ENCODE results near the gene MED31.

Gene MED31

DNA sequence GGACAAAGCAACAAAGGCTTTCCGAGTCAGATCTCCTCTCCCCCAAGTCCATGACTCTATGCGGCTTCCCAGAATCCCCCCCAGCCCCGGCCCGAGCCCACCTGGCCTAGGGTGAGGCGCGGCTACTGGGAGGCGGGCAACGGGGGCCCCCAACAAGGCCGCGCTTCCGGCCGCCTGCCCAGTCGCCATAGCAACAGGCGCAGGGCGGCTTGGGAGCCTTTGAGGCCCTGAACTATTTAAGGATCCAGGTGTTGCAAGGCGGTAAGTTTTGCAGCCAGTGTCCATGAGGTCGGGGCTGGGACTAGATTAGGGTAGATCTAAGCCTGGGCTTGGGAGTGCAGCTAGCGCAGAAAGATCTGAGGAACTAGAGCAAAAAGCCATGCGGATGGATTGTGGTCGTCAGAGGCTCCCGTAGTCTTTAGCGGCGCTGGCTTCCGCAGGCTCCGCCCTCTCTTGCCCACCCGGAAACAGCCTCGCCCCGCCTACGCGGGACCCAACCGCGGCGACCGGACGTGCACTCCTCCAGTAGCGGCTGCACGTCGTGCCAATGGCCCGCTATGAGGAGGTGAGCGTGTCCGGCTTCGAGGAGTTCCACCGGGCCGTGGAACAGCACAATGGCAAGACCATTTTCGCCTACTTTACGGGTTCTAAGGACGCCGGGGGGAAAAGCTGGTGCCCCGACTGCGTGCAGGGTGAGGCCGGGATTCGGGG is 10.7 kb downstream of the MED31 start, which contains the start of the genes KIAA0753 and TXNDC17:
Gene KIAA0753 (minus strand): TSS at position 176 of the 711 bp plus-strand sequence. CDS start 5,608 bp downstream, outside the sequence.
Gene TXNDC17 (plus strand): TSS at position 525 of the 711 bp plus-strand sequence. CDS start 23 bp downstream, at position 548.
- Histone ChIP-seq H3K9me3 (ENCODE audit: control insufficient read depth in 2 of 2, low read length in 2 of 2) (no peaks in the 10 kb centered on the region), H3K4me3 (ENCODE audit: low read length in 2 of 2) (peak within 1 kb of the TSS; percentile 91 to 94), H3K36me3 (ENCODE audit: control insufficient read depth in 2 of 2, insufficient read depth in 2 of 2, low read length in 2 of 2) (peaks cover 6 to 27% of the 10 kb centered on the region in 2 donors), H3K9ac (ENCODE audit: low read depth in 1 of 2, low read length in 2 of 2) (peak within 1 kb of the TSS; percentile 85 to 97), H3K4me1 (ENCODE audit: control insufficient read depth in 2 of 2, insufficient read depth in 2 of 2, low read length in 2 of 2) (peaks cover 14 to 28% of the 10 kb centered on the region in 2 donors), H3K27ac (ENCODE audit: low read depth in 2 of 2, low read length in 2 of 2) (peak within 1 kb of the TSS; percentile 85 to 94), H3K27me3 (ENCODE audit: control insufficient read depth in 2 of 2, insufficient read depth in 2 of 2, low read length in 2 of 2) (no peaks in the 10 kb centered on the region)

DNA sequence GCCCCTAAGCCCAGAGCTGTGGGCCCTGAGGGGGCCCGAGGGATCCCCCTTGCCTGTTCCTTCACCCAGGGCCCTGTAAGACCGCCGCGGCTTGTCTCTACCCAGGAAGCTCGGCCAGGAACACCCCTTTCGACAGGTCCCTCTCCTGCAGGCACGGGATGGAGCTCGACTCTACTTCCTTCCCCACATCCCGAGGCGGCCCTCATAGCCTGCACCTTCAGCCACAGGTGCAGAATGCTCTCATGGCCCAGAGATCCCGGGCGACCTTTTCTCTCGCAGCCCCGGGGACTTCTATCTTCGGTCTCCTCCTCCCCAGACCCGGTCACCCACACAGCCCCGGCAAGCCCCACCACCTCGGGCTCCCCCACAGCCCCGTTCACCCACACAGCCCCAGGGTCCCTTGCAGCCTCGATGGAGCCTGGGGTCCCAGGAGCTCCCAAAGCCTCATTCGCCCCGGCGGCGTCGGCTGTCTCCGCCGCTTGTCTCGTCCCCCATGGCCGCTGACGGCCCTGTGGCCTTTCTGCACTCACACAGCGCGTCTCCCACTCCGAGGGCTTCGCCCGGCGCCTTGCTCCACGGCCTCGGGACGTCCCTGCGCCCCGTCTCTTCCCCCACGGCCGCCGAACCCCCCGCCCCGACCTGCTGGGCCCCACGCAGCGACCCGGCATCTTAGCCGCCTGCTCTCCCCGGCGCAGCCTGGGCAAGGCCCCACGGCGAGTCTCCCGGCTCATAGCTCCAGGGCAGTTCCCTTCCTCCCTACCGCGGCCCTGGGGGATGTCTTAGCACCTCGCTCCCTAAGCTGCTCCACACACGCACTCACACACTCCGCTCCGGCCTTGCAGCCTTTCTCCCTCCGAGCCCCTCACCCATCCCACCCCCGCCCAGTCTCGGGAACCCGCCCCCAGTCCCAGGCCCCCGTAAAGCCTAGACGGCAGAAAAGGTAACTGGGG is 11.5 kb downstream of the MED31 start:
- peaks cover 18 to 31% of the 10 kb centered on the region in 2 donors for H3K4me1 ChIP-seq (ENCODE audit: control insufficient read depth in 2 of 2, insufficient read depth in 2 of 2, low read length in 2 of 2)
- H3K9ac ChIP-seq (ENCODE audit: low read depth in 1 of 2, low read length in 2 of 2): peak overlapping the region; percentile 85 to 97
- peak overlapping the region; percentile 91 to 94 for H3K4me3 ChIP-seq (ENCODE audit: low read length in 2 of 2)
- H3K27me3 ChIP-seq (ENCODE audit: control insufficient read depth in 2 of 2, insufficient read depth in 2 of 2, low read length in 2 of 2): no peaks in the 10 kb centered on the region
- H3K9me3 ChIP-seq (ENCODE audit: control insufficient read depth in 2 of 2, low read length in 2 of 2): no peaks in the 10 kb centered on the region
- H3K27ac ChIP-seq (ENCODE audit: low read depth in 2 of 2, low read length in 2 of 2): peak overlapping the region; percentile 85 to 94
- peaks cover 2 to 22% of the 10 kb centered on the region in 2 donors for H3K36me3 ChIP-seq (ENCODE audit: control insufficient read depth in 2 of 2, insufficient read depth in 2 of 2, low read length in 2 of 2)

DNA sequence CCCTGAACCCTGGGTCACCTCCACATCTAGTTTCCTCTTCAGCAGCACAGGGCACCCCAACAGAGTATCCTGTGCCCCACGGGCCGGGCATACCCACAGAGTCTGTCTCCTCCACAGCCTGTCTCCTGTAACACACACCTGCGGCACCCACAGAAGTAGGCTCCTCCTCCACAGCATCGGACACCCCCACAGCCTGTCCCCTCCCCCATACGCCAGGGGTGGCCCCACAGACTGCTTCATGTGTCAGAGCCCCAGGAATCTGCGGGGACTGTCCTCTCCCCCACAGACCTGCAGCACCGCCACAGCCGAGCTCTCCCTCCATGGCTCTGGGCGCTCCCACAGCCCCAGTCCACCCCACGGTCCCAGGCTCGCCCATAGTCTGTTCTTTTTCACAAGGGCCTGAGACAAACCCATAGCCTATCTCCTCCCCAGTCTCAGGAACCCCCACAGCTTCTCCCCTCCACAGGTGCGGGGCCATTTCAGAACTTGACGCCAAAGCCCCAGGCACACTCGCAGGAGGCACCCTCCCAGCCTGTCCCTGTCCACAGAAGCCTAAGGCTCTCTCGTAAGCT is 12.3 kb downstream of the MED31 start:
- peaks cover 18 to 31% of the 10 kb centered on the region in 2 donors for H3K4me1 ChIP-seq (ENCODE audit: control insufficient read depth in 2 of 2, insufficient read depth in 2 of 2, low read length in 2 of 2)
- peak overlapping the region; percentile 91 to 94 for H3K4me3 ChIP-seq (ENCODE audit: low read length in 2 of 2)
- H3K36me3 ChIP-seq (ENCODE audit: control insufficient read depth in 2 of 2, insufficient read depth in 2 of 2, low read length in 2 of 2): peaks cover 2 to 14% of the 10 kb centered on the region in 2 donors
- H3K9ac ChIP-seq (ENCODE audit: low read depth in 1 of 2, low read length in 2 of 2): peak overlapping the region; percentile 66 to 85
- H3K27me3 ChIP-seq (ENCODE audit: control insufficient read depth in 2 of 2, insufficient read depth in 2 of 2, low read length in 2 of 2): no peaks in the 10 kb centered on the region
- no peaks in the 10 kb centered on the region for H3K9me3 ChIP-seq (ENCODE audit: control insufficient read depth in 2 of 2, low read length in 2 of 2)
- no peak overlapping the region for H3K27ac ChIP-seq (ENCODE audit: low read depth in 2 of 2, low read length in 2 of 2)

DNA sequence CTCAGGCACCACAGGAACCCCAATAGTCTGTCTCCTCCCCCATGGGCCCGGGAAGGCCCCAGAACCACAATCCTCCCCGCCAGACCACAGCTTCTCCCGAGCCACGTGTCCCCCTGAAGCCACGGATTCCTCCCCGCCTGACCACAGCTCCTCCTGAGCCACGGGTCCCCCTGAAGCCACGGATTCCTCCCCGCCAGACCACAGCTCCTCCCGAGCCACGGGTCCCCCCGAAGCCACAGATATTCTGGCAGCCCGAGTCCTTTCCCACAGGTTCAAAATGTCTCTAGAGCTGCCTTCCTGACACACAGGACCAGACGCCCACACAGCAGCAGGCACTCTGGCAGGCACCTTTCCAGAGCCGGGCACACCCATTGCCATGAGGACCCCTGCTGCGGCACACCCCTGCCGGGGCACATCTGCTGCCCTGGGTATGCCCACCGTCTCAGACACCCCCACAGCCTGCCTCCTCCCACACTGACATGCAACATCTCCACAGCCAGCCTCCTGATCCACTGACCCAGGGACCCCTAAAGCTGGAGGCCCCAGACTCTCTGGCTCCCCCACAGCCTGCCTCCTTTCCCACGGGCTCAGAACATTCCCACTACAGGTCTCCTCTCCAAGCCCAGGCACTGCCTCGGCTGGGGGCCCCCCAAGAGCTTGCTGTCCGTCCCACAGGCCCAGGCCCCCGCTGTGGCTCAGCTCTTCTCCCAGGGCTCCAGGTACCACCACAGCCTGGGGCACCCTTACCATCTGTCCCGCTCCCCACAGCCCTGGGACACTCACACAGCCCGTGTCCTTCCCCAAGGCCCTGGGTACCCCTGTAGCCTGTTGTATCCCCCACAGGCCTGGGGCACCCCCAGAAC is 13.1 kb downstream of the MED31 start:
- H3K4me3 ChIP-seq (ENCODE audit: low read length in 2 of 2): peak overlapping the region in 1 of 2 donors; percentile 94

DNA sequence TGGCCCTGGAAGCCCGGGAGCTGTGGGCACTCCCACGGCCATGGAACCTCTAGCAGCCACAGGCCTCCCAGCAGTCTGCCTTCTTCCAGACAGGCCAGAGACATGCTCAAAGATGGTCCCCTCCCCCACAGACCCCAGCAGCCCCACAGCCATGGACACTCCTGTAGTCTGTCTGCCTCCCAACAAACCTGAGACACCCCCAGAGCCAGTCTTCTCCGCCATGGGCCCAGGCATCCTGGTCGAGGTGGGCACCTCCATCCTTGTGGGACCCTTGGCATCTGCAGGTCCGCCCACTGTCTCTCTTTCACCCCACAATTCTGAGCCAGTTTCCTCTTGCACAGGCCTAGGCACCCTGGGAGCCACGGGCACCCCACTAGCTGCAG is 14.0 kb downstream of the MED31 start:
- Histone ChIP-seq H3K9me3 (ENCODE audit: control insufficient read depth in 2 of 2, low read length in 2 of 2) (no peaks in the 10 kb centered on the region), H3K27ac (ENCODE audit: low read depth in 2 of 2, low read length in 2 of 2) (no peak overlapping the region), H3K9ac (ENCODE audit: low read depth in 1 of 2, low read length in 2 of 2) (no peak overlapping the region), H3K4me1 (ENCODE audit: control insufficient read depth in 2 of 2, insufficient read depth in 2 of 2, low read length in 2 of 2) (peaks cover 18 to 30% of the 10 kb centered on the region in 2 donors), H3K27me3 (ENCODE audit: control insufficient read depth in 2 of 2, insufficient read depth in 2 of 2, low read length in 2 of 2) (no peaks in the 10 kb centered on the region), H3K4me3 (ENCODE audit: low read length in 2 of 2) (no peak overlapping the region), H3K36me3 (ENCODE audit: control insufficient read depth in 2 of 2, insufficient read depth in 2 of 2, low read length in 2 of 2) (peaks cover 3 to 17% of the 10 kb centered on the region in 2 donors)

More for the DNA sequence above, 13.1 kb downstream of the MED31 start:
- Histone ChIP-seq H3K9ac (ENCODE audit: low read depth in 1 of 2, low read length in 2 of 2) (no peak overlapping the region), H3K27ac (ENCODE audit: low read depth in 2 of 2, low read length in 2 of 2) (no peak overlapping the region), H3K36me3 (ENCODE audit: control insufficient read depth in 2 of 2, insufficient read depth in 2 of 2, low read length in 2 of 2) (peaks cover 2 to 14% of the 10 kb centered on the region in 2 donors), H3K27me3 (ENCODE audit: control insufficient read depth in 2 of 2, insufficient read depth in 2 of 2, low read length in 2 of 2) (no peaks in the 10 kb centered on the region), H3K9me3 (ENCODE audit: control insufficient read depth in 2 of 2, low read length in 2 of 2) (no peaks in the 10 kb centered on the region), H3K4me1 (ENCODE audit: control insufficient read depth in 2 of 2, insufficient read depth in 2 of 2, low read length in 2 of 2) (peaks cover 18 to 31% of the 10 kb centered on the region in 2 donors)

DNA sequence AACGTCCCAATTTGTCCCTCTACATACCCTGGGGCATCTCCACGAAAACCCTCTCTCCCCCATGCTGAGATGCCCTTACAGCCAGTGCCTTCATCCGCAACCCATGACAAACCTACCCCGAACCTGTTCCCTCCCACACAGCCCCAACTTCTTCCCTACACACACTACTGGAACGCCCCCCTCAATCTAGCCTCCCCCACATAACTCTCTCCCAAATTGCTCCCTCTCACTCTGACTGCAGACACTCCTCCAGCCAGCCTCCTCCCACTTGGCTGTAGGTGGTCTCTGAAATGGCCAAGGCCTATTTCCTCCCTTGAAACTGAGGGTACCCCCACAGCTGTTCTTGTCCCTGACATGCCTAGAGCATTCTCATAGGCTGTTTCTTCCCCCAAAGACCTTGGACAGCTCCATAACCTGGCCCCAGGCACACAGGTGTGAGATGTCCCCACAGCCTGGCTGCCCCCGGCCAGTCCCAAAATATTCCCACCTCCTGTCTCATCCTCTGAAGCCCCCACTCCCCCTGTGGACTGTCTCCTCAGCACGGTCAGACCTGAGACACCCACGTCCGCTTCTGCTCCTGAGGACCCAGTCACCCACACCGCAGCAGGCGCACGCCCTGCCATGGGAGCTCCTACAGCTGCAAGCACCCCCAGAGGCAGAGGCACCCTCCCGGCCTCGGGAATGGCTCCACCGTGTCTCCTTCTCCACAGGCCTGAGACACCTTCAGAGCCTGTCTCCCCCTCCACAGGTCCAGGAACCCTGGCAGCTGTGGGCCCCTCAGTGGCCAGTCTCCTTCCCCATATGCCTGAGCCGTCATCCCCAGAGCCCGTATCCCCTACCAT is 14.6 kb downstream of the MED31 start:
- Histone ChIP-seq H3K4me1 (ENCODE audit: control insufficient read depth in 2 of 2, insufficient read depth in 2 of 2, low read length in 2 of 2) (peaks cover 17 to 24% of the 10 kb centered on the region in 2 donors), H3K4me3 (ENCODE audit: low read length in 2 of 2) (no peak overlapping the region), H3K27me3 (ENCODE audit: control insufficient read depth in 2 of 2, insufficient read depth in 2 of 2, low read length in 2 of 2) (no peaks in the 10 kb centered on the region), H3K9ac (ENCODE audit: low read depth in 1 of 2, low read length in 2 of 2) (no peak overlapping the region), H3K27ac (ENCODE audit: low read depth in 2 of 2, low read length in 2 of 2) (no peak overlapping the region), H3K9me3 (ENCODE audit: control insufficient read depth in 2 of 2, low read length in 2 of 2) (no peaks in the 10 kb centered on the region), H3K36me3 (ENCODE audit: control insufficient read depth in 2 of 2, insufficient read depth in 2 of 2, low read length in 2 of 2) (peaks cover 9 to 20% of the 10 kb centered on the region in 2 donors)

DNA sequence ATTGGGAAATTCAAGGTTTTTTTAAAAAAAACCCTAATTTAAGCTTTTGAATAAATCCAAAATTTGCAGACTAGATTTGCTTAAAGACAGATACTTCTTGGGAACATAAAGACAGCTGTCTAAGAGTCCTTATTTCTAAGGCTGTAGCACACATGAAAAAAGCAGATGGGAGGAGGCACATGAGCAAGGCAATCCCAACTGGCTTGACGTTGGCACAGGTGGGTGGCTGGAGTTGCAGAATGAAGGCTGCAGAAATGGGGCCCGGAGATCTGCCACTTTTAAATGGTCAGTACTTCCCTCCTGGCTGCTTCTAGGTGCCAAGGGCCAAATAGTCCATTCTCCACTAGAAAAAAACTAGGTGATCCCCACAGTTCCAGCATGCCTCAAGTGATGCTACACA is 15.3 kb downstream of the MED31 start:
- Histone ChIP-seq H3K4me3 (ENCODE audit: low read length in 2 of 2) (no peak overlapping the region), H3K4me1 (ENCODE audit: control insufficient read depth in 2 of 2, insufficient read depth in 2 of 2, low read length in 2 of 2) (peaks cover 13 to 18% of the 10 kb centered on the region in 2 donors), H3K27ac (ENCODE audit: low read depth in 2 of 2, low read length in 2 of 2) (no peak overlapping the region), H3K9me3 (ENCODE audit: control insufficient read depth in 2 of 2, low read length in 2 of 2) (no peaks in the 10 kb centered on the region), H3K36me3 (ENCODE audit: control insufficient read depth in 2 of 2, insufficient read depth in 2 of 2, low read length in 2 of 2) (peaks cover 9 to 24% of the 10 kb centered on the region in 2 donors), H3K27me3 (ENCODE audit: control insufficient read depth in 2 of 2, insufficient read depth in 2 of 2, low read length in 2 of 2) (no peaks in the 10 kb centered on the region), H3K9ac (ENCODE audit: low read depth in 1 of 2, low read length in 2 of 2) (no peak overlapping the region)

DNA sequence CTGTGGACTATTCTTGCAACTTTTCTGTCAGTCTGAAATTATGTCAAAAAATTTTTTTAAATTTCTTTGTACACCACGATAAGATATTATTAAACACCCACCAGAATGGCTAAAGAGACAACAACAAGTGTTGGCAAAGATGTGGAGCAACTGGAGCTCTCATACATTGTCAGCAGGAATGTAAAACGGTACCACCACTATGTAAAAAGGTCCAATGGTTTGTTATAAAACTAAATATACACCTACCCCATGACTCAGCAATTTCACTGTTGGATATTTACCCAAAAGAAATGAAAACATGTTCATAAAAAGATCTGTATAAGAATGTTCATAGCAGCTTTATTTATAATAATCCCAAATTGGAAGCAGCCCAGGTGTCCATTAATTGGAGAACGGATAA is 18.1 kb downstream of the MED31 start:
- H3K4me1 ChIP-seq (ENCODE audit: control insufficient read depth in 2 of 2, insufficient read depth in 2 of 2, low read length in 2 of 2): peaks cover 5 to 8% of the 10 kb centered on the region in 2 donors
- H3K9ac ChIP-seq (ENCODE audit: low read depth in 1 of 2, low read length in 2 of 2): no peak overlapping the region
- H3K36me3 ChIP-seq (ENCODE audit: control insufficient read depth in 2 of 2, insufficient read depth in 2 of 2, low read length in 2 of 2): peaks cover 9 to 28% of the 10 kb centered on the region in 2 donors
- H3K9me3 ChIP-seq (ENCODE audit: control insufficient read depth in 2 of 2, low read length in 2 of 2): no peaks in the 10 kb centered on the region
- no peak overlapping the region for H3K27ac ChIP-seq (ENCODE audit: low read depth in 2 of 2, low read length in 2 of 2)
- no peaks in the 10 kb centered on the region for H3K27me3 ChIP-seq (ENCODE audit: control insufficient read depth in 2 of 2, insufficient read depth in 2 of 2, low read length in 2 of 2)
- H3K4me3 ChIP-seq (ENCODE audit: low read length in 2 of 2): no peak overlapping the region

Measured in mucosa of rectum (tissue), 2 donors.